Lower leg skin (tissue), 4 donors: ENCODE data around the gene EMC8. TPM values are rescaled to one million over a fixed set of nuclear protein-coding genes. Genes with fewer than 3 reads are reported as not detected.

Experiments used
- DNase-seq, 2 donors: peaks; one replicate each; pipeline ENCODE4 v3.0.0-alpha.2; 2019; ENCODE audit warnings: low spot score in 2 of 2
- H3K4me3 ChIP-seq: fragments of 200-600 bp; sonication (generic); 2 replicates; pipeline ENCODE4 v1.5.1; 2017; ENCODE audit warnings: mild to moderate bottlenecking, low read depth; ENCODE audit not compliant: poor library complexity, severe bottlenecking
- CTCF ChIP-seq, 3 donors: fragments of 450-650 bp; IDR thresholded peaks; one replicate each; pipeline ENCODE4 v1.5.1; 2016; ENCODE audit warnings: antibody characterized with exemption in 3 of 3, mild to moderate bottlenecking in 3 of 3, moderate library complexity in 2 of 3
- POLR2A ChIP-seq, 2 donors: fragments of 450-650 bp; IDR thresholded peaks; one replicate each; pipeline ENCODE4 v1.6.1; 2016 to 2017; ENCODE audit warnings: antibody characterized with exemption in 2 of 2, mild to moderate bottlenecking in 1 of 2, moderate library complexity in 1 of 2
- WGBS, 2 donors: methylation state at CpG; one replicate each; pipeline ENCODE4 v1.1.5; 2018; 5-methylcytosine and 5-hydroxymethylcytosine counted together
- intact Hi-C: fragments of 100-400 bp; cut with DNase I; formaldehyde crosslinking; loops from one replicate; pipeline ENCODE4 v1.15.0; 2023; ENCODE audit warnings: low total_unique reads
- total RNA-seq, 4 donors: library from RNA; depleted of rRNA; stranded (reverse); fragments of >200 nt; gene quantifications; one replicate each; pipeline ENCODE4 v1.1.0, GENCODE V29; 2016

EMC8 gene
- total RNA-seq, 4 donors from 2014 or later: 15.5 to 27.5 (median 18.4) TPM

GRCh38 chr16:85735225-85735635 is 64.1 kb downstream of the EMC8 start:
- no peak for DNase-seq
- whole genome bisulfite sequencing, 2 donors: 77 to 84% methylated on average over 14 of the region's 14 CpGs
- intact Hi-C loops: no loop called here
- no peak overlapping the region for H3K4me3 ChIP-seq
- TF ChIP-seq POLR2A (IDR thresholded peaks at IDR 0.05): no peak
- no peak for TF ChIP-seq CTCF (IDR thresholded peaks at IDR 0.05)

- WGBS, 2 donors: 83 to 84% methylated on average over 10 of the region's 10 CpGs
- intact Hi-C loops: no loop called here
- DNase-seq: no peak
- no peak overlapping the region for H3K4me3 ChIP-seq
- TF ChIP-seq POLR2A (IDR thresholded peaks at IDR 0.05) (no peak), CTCF (IDR thresholded peaks at IDR 0.05) (no peak)
These were observed 64.9 kb downstream of the EMC8 start for GRCh38 chr16:85734311-85735017.

- intact Hi-C loops: no loop called here
- no peak overlapping the region for H3K4me3 ChIP-seq
- TF ChIP-seq POLR2A (IDR thresholded peaks at IDR 0.05) (no peak), CTCF (IDR thresholded peaks at IDR 0.05) (no peak)
- 77 to 78% methylated on average over 11 of the region's 11 CpGs for WGBS, 2 donors
- no peak for DNase-seq
These were observed 65.5 kb downstream of the EMC8 start for GRCh38 chr16:85733839-85734170.

GRCh38 chr16:85733155-85733838 is 66.0 kb downstream of the EMC8 start:
- DNase-seq: peak in 1 of 2 donors; percentile 56
- intact Hi-C loops: no loop called here
- no peak overlapping the region for H3K4me3 ChIP-seq
- TF ChIP-seq CTCF (IDR thresholded peaks at IDR 0.05): no peak
- no peak for TF ChIP-seq POLR2A (IDR thresholded peaks at IDR 0.05)
- WGBS, 2 donors: 67 to 70% methylated on average over 13 of the region's 13 CpGs

- DNase-seq: no peak
- intact Hi-C loops: no loop called here
- WGBS, 2 donors: 75 to 80% methylated on average over 4 to 5 of the region's 5 CpGs
- no peak for TF ChIP-seq POLR2A (IDR thresholded peaks at IDR 0.05)
- TF ChIP-seq CTCF (IDR thresholded peaks at IDR 0.05): no peak
- no peak overlapping the region for H3K4me3 ChIP-seq
These were observed 68.2 kb downstream of the EMC8 start for GRCh38 chr16:85731179-85731578.

GRCh38 chr16:85730186-85730465 is 69.2 kb downstream of the EMC8 start:
- 78 to 85% methylated on average over 5 of the region's 5 CpGs for WGBS, 2 donors
- intact Hi-C loops: no loop called here
- no peak overlapping the region for H3K4me3 ChIP-seq
- TF ChIP-seq POLR2A (IDR thresholded peaks at IDR 0.05) (no peak), CTCF (IDR thresholded peaks at IDR 0.05) (no peak)
- no peak for DNase-seq
